ENCODE results near the gene SUMO2. TPM values are rescaled to one million over a fixed set of nuclear protein-coding genes. Genes with fewer than 3 reads are reported as not detected.

Gene SUMO2
- total and polyA plus RNA-seq, 2 experiments from 2014 or later: 112 to 424 TPM

GRCh38 chr17:75182319-75182568, 515 bp downstream of the SUMO2 start:
- Histone ChIP-seq H3K4me1 (ENCODE audit: insufficient read depth) (peaks cover 6% of the 10 kb centered on the region), H3K9me2 (replicated peaks; ENCODE audit: insufficient read depth) (no peaks in the 10 kb centered on the region), H3K27me3 (no peaks in the 10 kb centered on the region), H2AFZ (peak overlapping the region; percentile 51), H3K36me3 (replicated peaks; ENCODE audit: insufficient read depth, low read depth) (no peaks in the 10 kb centered on the region), H3K79me2 (peaks cover 56% of the 10 kb centered on the region), H3K4me3 (peak overlapping the region; percentile 99), H3K9me3 (ENCODE audit: low read depth) (no peaks in the 10 kb centered on the region), H3K4me2 (peak overlapping the region; percentile 91), H3K27ac (peak overlapping the region; percentile 100), H4K20me1 (ENCODE audit: insufficient read depth, poor library complexity, severe bottlenecking) (peaks cover 43% of the 10 kb centered on the region)
- WGBS (ENCODE audit: low lambda C conversion rate, missing lambda C conversion rate): 0% methylated on average over 19 of the region's 33 CpGs
- TF ChIP-seq EZH2phosphoT487 (IDR thresholded peaks at IDR 0.05; ENCODE audit: low read depth, severe bottlenecking, unreplicated experiment): no peak
- no peak for TF ChIP-seq EZH2 (IDR thresholded peaks at IDR 0.05; ENCODE audit: borderline replicate concordance)
- TF ChIP-seq CTCF (IDR thresholded peaks at IDR 0.05; ENCODE audit: poor library complexity): no peak
- no peak for DNase-seq (ENCODE audit: low spot score)

GRCh38 chr17:75181608-75182318, 996 bp downstream of the SUMO2 start:
- 2% methylated on average over 26 of the region's 34 CpGs for WGBS (ENCODE audit: low lambda C conversion rate, missing lambda C conversion rate)

GRCh38 chr17:75181110-75181509, 1.6 kb downstream of the SUMO2 start:
- H2AFZ ChIP-seq: no peak overlapping the region
- no peaks in the 10 kb centered on the region for H3K27me3 ChIP-seq
- peaks cover 53% of the 10 kb centered on the region for H4K20me1 ChIP-seq (ENCODE audit: insufficient read depth, poor library complexity, severe bottlenecking)
- TF ChIP-seq CTCF (IDR thresholded peaks at IDR 0.05; ENCODE audit: poor library complexity) (no peak), EZH2phosphoT487 (IDR thresholded peaks at IDR 0.05; ENCODE audit: low read depth, severe bottlenecking, unreplicated experiment) (no peak), EZH2 (IDR thresholded peaks at IDR 0.05; ENCODE audit: borderline replicate concordance) (no peak)
- peak overlapping the region; percentile 91 for H3K4me2 ChIP-seq
- peaks cover 6% of the 10 kb centered on the region for H3K4me1 ChIP-seq (ENCODE audit: insufficient read depth)
- 26% methylated on average over 8 of the region's 8 CpGs for WGBS (ENCODE audit: low lambda C conversion rate, missing lambda C conversion rate)
- peak overlapping the region; percentile 99 for H3K4me3 ChIP-seq
- H3K36me3 ChIP-seq (replicated peaks; ENCODE audit: insufficient read depth, low read depth): no peaks in the 10 kb centered on the region
- H3K79me2 ChIP-seq: peaks cover 68% of the 10 kb centered on the region
- no peaks in the 10 kb centered on the region for H3K9me3 ChIP-seq (ENCODE audit: low read depth)
- no peak overlapping the region for H3K27ac ChIP-seq
- DNase-seq (ENCODE audit: low spot score): no peak
- H3K9me2 ChIP-seq (replicated peaks; ENCODE audit: insufficient read depth): no peaks in the 10 kb centered on the region

More at GRCh38 chr17:75181608-75182318, 996 bp downstream of the SUMO2 start:
- Histone ChIP-seq H3K9me2 (replicated peaks; ENCODE audit: insufficient read depth) (no peaks in the 10 kb centered on the region), H4K20me1 (ENCODE audit: insufficient read depth, poor library complexity, severe bottlenecking) (peaks cover 48% of the 10 kb centered on the region), H3K27me3 (no peaks in the 10 kb centered on the region), H3K36me3 (replicated peaks; ENCODE audit: insufficient read depth, low read depth) (no peaks in the 10 kb centered on the region), H3K4me3 (peak overlapping the region; percentile 99), H3K9me3 (ENCODE audit: low read depth) (no peaks in the 10 kb centered on the region), H3K4me1 (ENCODE audit: insufficient read depth) (peaks cover 6% of the 10 kb centered on the region), H3K79me2 (peaks cover 61% of the 10 kb centered on the region), H2AFZ (peak overlapping the region; percentile 51), H3K4me2 (peak overlapping the region; percentile 91), H3K27ac (peak overlapping the region; percentile 100)
- peak; percentile 35 for DNase-seq (ENCODE audit: low spot score)
- no peak for TF ChIP-seq EZH2 (IDR thresholded peaks at IDR 0.05; ENCODE audit: borderline replicate concordance)
- TF ChIP-seq EZH2phosphoT487 (IDR thresholded peaks at IDR 0.05; ENCODE audit: low read depth, severe bottlenecking, unreplicated experiment): no peak
- no peak for TF ChIP-seq CTCF (IDR thresholded peaks at IDR 0.05; ENCODE audit: poor library complexity)

All from hepatocyte (in vitro differentiated cells).